Measurements from ENCODE around the gene ARL6IP1. TPM values are rescaled to one million over a fixed set of nuclear protein-coding genes. Genes with fewer than 3 reads are reported as not detected.
"Not testable (repeated sequence)": the region's sequence is repeated elsewhere in the genome, so short reads cannot be mapped to it uniquely, and the experiment has no call there.

ARL6IP1 gene
- total RNA-seq, 2 experiments from 2014 or later: 87.1 to 88.6 TPM

DNA sequence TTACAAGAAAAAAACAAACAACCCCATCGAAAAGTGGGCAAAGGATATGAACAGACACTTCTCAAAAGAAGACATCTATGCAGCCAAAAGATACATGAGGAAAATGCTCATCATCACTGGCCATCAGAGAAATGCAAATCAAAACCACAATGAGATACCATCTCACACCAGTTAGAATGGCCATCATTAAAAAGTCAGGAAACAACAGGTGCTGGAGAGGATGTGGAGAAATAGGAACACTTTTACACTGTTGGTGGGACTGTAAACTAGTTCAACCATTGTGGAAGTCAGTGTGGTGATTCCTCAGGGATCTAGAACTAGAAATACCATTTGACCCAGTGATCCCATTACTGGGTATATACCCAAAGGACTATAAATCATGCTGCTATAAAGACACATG is 23.7 kb downstream of the ARL6IP1 start:
- CTCF ChIA-PET: not testable (repeated sequence)

DNA sequence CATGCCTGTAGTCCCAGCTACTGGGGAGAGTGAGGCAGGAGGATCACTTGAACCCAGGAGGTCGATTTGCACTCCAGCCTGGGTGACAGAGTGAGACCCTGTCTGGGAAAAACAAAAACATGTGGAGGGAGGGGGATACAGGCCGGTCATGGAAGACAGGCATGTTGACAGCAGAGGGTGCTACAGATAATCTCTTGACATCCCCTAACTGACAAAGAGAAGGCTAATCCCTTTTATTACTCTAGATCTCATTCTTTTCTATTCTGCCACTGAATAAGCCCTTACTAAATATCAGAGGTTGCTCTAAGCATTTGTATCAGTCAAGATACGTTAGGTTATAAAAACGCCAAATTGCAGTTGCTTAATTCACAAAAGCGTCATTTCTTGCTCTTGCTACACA is 25.0 kb downstream of the ARL6IP1 start:
- CTCF ChIA-PET, POLR2A ChIA-PET: not testable (repeated sequence)

More for the DNA sequence above, 23.7 kb downstream of the ARL6IP1 start:
- POLR2A ChIA-PET: not testable (repeated sequence)

DNA sequence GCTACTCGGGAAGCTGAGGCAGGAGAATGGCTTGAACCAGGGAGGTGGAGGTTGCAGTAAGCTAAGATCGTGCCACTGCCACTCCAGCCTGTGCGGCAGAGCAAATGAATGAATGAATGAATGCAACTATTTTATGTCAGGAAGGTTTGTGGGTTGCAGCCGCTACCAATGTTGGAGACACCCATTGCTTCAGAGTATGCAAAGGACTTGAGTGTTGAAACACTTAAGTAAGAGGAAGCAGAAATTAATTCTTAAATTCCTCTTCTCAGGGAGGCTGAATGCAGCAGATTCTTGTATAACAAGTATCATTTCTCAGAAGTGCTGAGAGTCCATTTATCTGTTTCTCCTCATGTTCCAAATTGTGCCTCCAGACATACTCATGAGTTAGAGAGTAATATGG is 26.7 kb downstream of the ARL6IP1 start:
- CTCF ChIA-PET: interaction anchor here (0.6 kb wide), 1 partner anchor 28 kb away, joined by 6 read pairs; no protein-coding TSS in a partner anchor
- POLR2A ChIA-PET: not testable (repeated sequence)

DNA sequence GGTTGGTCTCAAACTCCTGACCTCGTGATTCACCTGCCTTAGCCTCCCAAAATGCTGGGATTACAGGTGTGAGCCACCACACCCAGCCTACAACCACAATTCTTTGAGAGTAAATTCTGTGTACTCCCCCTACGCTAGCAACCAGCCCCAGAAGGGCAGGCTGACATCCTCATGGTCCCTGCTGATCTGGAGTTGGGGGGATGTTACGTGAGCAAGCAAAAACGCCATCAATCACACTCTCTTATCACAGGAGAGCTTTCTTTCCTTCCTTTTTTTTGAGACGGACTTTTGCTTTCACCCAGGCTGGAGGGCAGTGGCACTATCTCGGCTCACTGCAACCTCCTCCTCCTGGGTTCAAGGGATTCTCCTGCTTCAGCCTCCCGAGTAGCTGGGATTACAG is 29.2 kb downstream of the ARL6IP1 start:
- POLR2A ChIA-PET: interaction anchor here (1.7 kb wide), 1 partner anchor 11 kb away, joined by 7 read pairs; no protein-coding TSS in a partner anchor
- CTCF ChIA-PET: not testable (repeated sequence)

DNA sequence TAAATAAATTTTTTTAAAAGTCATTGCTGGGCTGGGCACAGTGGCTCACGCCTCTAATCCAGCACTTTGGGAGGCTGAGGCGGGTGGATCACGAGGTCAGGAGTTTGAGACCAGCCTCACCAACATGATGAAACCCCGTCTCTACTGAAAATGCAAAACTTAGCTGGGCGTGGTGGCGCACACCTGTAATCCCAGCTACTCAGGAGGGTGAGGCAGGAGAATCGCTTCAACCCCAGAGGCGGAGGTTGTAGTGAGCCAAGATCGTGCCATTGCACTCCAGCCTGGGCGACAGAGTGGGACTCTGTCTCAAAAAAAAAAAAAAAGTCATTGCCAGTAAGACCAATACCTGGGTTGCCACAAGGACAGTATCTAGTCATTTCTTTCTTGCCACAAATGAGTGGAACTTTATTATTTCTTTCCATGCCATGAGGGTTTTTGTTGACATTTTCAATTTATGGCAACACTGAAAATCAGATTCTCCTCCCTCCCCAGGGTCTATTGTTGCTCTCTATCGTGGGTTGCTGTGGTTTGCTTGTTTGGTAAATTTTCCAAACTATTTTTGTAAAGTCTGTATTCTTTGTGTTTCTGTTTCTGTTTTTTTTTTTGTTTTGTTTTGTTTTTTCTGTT is 30.9 kb downstream of the ARL6IP1 start:
- CTCF ChIA-PET: not testable (repeated sequence)
- POLR2A ChIA-PET: interaction anchor here (1.0 kb wide), 1 partner anchor 17 kb away, joined by 4 read pairs; no protein-coding TSS in a partner anchor

DNA sequence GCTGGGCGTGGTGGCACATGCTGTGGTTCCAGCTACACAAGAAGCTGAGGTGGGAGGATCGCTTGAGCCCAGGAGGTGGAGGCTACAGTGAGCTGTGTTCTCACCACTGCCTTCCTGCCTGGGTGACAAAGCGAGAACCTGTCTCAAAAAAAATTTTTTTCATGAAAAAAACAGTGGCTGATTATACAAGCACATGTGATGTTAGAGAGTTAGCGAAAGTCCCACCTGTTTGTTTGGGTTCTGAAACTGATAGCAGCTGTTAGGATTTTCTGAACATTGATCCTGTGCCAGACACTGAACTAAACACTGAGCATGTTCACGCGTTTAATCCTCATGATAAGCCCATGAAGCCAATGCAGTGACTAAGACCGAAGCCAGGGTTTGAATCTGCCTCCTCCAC is 34.1 kb downstream of the ARL6IP1 start:
- POLR2A ChIA-PET: interaction anchor here (1.0 kb wide), 2 partner anchors 16 to 20 kb away, joined by 3 to 4 read pairs; no protein-coding TSS in a partner anchor
- CTCF ChIA-PET: not testable (repeated sequence)

DNA sequence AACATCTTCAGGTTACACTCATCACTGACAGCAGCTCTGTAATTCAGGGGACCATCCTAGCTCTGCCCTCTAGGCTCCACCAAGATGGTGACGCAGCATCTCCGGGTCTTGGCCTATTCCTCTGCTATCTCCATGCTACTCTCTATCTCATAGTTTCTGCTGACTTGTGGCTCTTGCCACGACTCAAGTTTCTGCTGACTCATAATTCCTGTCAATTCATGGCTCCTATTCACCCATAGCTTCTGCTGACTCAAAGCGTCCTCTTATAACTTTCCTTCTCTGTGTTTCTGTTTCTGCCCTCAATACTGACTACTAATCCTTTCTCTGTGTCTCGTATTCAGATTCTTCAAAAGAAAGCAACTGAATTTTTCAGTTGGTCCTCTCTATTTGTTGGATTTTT is 38.6 kb downstream of the ARL6IP1 start:
- POLR2A ChIA-PET: not testable (repeated sequence)

DNA sequence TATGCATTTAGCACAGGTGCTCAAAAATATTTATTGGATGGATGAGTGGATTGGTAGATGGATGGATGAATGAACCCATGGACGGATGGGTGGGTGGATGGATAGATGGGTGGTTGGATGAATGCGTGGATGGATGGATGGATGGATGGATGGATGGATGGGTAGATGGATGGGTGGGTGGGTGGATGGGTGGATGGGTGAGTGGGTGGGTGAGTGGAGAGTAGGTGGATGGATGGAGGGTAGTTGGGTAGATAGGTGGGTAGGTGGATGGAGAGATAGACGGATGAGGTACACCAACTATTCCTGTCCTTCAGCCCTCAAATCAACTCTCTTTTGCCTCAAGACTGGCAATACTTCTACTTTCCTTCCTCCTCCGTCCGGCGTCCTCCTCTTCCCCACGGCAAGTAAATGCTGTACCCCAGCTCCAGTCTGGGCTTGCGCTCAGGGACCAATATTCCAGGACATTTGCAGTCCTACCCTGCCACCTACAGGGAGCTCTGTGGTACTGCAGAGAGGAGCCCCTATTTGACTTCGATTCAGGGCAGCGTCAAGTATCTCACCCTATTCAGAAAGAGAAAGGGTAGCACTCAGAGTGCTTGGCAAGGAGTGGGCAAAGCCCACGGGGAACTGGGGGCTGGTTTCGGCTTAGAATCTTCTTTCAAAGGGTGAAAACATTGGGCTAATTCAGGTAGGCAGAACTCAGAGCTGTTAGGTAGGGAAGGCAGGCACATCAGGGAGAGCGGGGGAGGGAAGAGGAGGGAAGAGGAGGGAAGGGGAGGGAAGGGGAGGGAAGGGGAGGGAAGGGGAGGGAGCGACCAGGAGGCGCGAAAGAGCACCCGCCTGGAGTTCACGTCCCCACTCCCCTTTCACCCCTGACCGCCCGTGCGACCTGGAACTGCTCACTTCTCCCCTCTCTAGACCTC is 41.5 kb downstream of the ARL6IP1 start:
- POLR2A ChIA-PET, CTCF ChIA-PET: not testable (repeated sequence)

More for the DNA sequence above, 38.6 kb downstream of the ARL6IP1 start:
- CTCF ChIA-PET: not testable (repeated sequence)

DNA sequence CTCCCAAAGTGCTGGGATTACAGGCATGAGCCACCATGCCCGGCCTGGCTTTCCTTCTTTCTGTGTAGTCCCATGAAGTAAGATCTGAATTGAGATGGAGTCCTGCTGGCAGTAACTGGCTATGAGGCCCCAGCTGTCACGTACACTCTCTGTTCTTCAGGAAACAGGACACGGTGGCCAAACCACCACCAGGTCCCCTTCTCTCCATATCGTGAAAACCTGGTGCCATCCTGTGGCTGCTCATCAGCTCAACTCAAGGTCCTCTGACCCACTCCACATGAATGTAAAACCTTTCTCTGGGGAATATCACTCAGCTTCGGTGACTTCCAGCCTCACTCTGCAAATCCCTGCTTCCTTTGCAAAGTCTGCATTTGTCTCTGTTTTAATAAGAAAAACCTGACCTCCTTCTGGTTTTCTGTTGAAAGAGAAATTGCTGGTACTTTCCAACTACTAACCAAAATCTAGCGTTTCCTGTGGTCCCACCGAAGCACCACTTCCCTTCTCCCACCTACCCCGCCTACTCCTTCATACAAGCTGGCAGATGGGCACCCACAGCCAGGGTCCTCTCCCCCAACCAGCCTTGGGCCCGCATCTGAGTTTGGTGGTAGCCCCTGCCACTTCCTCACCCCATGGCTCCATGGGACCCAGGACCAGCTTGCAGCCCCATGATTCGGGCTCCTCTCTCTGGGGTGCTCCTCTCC is 43.2 kb downstream of the ARL6IP1 start:
- CTCF ChIA-PET, POLR2A ChIA-PET: not testable (repeated sequence)

DNA sequence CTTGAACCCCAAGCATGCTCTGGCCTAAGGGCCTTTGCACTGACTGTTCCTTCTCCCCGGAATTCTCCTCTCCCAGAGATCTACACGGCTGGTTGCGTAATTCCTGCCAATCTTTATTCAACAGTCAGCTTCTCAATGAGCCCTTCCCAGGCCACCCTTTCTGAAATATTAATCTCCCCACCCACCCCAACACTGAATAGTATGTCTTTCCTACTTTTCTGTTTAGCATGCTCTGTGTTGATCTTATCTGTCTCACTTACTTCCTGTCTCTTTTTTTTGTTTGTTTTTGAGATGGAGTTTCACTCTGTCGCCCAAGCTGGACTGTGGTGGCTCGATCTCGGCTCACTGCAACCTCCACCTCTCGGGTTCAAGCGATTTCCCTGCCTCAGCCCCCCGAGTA is 44.7 kb downstream of the ARL6IP1 start:
- CTCF ChIA-PET, POLR2A ChIA-PET: not testable (repeated sequence)

DNA sequence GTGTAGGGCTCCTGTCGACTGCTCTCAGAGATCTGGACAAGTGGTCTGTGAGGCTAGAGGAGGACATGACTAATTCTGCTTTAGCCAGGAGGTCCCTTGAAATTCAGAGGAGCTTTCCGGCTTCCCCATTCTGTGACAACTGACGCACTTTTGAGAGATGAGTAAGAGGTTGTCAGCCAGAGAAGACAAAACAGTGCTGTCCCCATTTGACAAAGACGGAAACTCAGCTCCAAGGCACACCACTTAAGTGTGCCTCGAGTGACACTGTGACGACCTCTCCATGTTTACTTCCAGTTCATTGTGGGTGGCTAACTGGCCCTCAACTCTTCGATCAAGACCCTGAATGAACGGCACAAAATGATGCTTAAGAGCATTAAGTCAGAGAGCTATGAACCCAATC is 58.5 kb downstream of the ARL6IP1 start:
- POLR2A ChIA-PET, CTCF ChIA-PET: not testable (repeated sequence)

Other genes with a start within 250 kb of the ARL6IP1 start
- gene NOMO2, start 239.5 kb downstream of the ARL6IP1 start, total RNA-seq: 10 to 100 TPM; 85.2 to 95.1 TPM
- 1,000 to 10,000 TPM; 1,651 to 1,670 TPM for gene RPS15A, start 11.2 kb downstream of the ARL6IP1 start, total RNA-seq
- 10 to 100 TPM; 92.9 to 99.2 TPM for gene SMG1, start 124.9 kb upstream of the ARL6IP1 start, total RNA-seq
- gene TMC7, start 182.4 kb upstream of the ARL6IP1 start, total RNA-seq: not detected

Measured in activated CD8-positive, alpha-beta memory T cell treated with anti-CD3 and anti-CD28 coated beads for 36 hours (primary cell).